ENCODE results near the gene AKIRIN1.
"Not testable (repeated sequence)": the region's sequence is repeated elsewhere in the genome, so short reads cannot be mapped to it uniquely, and the experiment has no call there.

The AKIRIN1 gene, protein sequence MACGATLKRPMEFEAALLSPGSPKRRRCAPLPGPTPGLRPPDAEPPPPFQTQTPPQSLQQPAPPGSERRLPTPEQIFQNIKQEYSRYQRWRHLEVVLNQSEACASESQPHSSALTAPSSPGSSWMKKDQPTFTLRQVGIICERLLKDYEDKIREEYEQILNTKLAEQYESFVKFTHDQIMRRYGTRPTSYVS

DNA sequence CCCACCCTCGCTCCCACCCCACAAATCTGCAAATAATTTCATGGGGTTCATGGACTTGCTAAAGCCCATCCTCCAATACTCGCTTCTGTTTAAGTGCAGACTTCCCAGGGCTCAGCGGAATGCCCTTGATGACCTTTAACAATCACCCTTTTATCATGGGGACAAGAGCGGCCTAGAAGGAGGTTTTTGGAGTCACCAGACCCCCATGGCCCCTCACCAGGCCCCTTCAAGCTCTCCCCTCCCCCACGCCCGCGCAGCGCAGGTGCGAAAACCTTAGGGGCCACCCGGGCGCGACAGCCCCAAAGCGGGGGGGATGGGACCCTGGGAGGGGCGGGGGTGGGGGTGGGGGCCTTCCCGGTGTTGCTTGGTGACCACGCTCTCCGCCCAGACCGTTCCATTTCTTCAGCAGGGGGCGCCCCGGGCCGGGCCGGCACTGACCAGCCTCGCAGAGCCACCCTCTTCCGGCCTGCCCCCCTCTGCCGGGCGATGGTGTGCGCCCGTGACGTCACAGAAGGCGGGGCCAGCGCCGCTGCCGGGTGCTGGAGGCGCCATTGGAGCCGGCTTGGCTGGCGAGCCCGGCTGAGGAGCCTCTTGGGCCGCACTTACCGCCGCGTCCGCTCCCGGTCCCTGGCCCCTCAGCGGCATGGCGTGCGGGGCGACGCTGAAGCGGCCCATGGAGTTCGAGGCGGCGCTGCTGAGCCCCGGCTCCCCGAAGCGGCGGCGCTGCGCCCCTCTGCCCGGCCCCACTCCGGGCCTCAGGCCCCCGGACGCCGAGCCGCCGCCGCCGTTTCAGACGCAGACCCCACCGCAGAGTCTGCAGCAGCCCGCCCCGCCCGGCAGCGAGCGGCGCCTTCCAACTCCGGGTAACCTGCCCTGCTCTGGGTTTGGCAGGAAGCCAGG is at the start of gene AKIRIN1:
Gene AKIRIN1 (plus strand): TSS at position 539 of the 900 bp plus-strand sequence. CDS start 105 bp downstream, at position 644.
- peak; percentile 87 for DNase-seq

DNA sequence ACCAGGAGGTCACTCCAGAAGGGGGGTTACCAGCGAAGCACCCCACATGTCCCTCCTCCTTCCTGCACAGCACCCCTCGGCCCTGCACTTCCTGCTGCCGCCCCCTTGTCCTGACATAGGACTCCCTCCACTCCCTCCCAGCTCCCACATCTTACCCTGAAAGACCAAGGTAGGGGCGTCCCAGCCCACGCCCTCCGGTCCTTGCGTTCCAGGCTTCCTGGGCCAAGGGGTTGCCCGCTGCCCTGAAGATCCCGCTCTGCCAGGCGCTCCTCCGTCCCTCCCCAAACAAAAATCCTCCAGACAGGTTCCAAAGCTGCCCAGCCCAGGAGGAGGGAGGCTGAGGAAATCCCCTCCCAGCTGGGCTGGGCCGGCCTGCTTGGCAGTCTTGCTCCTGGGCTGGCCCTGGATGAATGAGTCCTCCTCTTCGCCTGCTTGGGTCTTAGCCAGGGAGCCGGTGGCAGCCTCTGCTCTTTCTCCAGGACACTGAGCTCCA is 49.5 kb upstream of the AKIRIN1 start, which contains the start of gene RHBDL2:
Gene RHBDL2 (minus strand): TSS at position 304 of the 493 bp plus-strand sequence. CDS start 22,618 bp downstream, outside the sequence.
- no peak for DNase-seq

DNA sequence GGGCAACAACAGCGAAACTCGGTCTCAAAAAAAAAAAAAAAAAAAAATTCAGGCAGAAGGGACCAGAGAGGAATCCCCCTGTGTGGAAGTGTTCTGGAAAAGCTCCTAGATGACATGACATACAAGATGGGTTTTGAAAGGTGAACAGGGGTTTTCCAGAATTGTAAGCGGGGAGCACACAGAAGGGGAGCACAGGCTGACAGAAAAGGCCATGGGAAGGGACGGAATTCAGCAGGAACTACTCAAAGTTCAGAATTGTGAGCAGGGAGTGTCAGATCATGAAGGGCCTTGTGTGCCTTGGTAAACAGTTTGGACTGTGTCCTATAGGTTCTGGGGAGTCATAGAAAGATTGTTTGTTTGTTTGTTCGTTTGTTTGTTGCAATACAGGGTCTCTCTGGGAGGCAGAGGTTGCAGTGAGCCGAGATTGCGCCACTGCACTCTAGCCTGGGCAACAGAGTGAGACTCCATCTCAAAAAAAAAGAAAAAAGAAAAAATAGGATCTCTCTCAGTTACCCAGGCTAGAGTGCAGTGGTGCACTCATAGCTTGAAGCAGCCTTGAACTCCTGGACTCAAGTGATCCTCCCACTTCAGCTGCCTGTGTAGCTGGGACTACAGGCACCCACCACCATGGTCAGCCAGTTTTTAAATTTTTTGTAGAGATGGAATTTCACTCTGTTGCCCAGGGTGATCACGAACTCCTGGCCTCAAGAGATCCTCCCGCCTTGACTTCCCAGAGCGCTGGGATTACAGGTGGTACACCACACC is 48.2 kb upstream of the AKIRIN1 start:
- DNase-seq = no peak

DNA sequence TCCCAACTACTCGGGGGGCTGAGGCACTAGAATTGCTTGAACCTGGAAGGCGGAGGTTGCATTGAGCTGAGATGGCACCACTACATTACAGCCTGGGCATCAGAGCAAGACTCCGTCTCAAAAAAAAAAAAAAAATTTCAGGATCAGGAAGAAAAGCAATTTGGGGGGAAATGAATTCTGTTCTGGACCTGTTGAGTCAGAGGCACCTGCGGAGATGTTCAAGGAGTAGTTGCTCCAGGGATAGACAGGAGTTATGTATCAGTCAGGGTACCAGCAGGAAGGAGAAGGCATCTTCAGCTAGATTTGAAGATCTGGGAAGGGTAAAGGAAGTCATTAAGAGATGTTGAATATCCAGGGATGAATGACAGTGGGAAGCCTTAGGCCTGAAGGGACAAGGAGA is 46.5 kb upstream of the AKIRIN1 start:
- DNase-seq = no peak

DNA sequence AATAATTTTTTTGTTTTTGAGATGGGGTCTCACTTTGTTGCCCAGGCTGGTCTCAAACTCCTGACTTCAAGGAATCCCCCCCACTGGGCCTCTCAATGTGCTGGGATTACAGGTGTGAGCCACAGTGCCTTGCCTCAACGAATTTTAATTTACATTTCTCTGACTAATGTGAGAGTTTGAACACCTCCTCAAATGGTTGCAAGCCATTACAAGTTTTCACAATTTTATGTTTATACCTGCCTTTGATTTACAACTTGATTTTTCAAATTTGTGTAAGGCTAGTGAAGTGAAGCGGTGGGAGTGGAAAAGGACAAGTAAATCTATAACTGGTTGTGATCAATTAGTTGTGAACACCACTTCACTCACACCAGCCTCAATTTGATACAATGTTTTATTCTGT is 40.5 kb upstream of the AKIRIN1 start:
- no peak for DNase-seq

DNA sequence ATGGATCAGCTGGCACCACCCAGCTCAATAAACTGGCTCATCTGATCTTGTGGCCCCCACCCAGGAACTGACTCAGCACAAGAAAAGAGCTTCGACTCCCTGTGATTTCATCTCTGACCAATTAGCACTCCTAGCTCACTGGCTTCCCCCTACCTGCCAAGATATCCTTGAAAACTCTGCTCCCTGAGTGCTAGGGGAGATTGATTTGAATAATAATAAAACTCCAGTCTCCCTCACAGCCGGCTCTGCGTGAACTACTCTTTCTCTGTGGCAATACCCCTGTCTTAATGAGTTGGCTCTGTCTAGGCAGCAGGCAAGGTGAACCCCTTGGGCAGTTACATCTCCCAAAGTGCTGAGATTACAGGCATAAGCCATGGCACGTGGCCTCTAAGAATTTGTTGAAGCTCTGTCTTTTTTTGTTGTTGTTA is 37.6 kb upstream of the AKIRIN1 start:
- no peak for DNase-seq

DNA sequence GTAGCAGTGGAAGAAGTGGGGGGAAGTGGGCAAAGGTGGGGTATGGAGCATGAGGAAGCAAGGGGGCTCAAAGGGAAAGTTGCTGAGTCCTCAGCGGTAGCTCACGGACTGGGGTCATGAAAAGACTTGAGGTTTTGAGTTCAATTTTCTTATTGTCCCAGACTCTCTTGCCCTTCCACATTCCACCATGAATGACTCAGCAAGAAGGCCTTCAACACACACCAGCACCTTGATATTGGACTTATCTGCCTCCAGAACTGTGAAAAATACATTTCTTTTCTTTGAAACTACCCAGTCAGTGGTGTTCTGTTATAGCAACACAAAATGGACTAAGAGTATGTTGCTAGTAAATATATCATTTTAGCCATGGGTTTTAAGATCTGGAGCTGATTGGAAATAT is 32.1 kb upstream of the AKIRIN1 start:
- DNase-seq = no peak

DNA sequence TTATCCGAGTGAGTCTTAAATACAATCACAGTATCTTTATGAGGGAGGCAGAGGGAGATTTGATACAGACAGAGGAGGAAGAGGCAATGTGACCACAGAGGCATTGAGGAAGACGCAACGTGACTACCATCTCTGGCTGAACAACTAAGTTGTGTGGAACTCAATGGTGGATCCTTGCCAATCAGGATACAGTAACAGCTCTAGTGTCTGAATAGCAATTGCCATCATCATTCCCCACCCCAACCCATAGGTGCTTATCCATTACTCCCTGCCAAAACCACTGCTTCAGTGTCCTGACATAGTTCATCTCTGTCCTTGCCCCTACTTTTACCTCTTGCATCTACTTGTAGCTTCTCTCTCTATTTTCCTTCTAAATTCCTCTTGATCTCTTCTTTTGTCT is 29.0 kb upstream of the AKIRIN1 start:
- no peak for DNase-seq

DNA sequence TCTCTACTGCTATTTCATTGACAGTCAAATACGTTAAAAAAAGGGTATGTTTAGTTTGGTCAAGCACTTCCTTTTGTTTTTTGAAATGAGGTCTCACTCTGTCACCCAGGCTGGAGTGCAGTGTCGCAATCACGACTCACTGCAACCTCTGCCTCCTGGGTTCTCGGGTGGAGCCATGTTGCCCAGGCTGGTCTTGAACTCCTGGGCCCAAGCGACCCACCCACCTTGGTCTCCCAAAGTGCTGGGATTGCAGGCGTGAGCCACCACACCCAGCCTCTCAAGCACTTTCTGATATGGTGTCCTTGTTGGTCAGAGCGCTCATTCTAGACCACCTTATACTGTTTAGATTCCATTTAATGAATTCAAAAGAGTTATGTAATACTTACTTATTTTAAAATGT is 28.5 kb upstream of the AKIRIN1 start:
- no peak for DNase-seq

DNA sequence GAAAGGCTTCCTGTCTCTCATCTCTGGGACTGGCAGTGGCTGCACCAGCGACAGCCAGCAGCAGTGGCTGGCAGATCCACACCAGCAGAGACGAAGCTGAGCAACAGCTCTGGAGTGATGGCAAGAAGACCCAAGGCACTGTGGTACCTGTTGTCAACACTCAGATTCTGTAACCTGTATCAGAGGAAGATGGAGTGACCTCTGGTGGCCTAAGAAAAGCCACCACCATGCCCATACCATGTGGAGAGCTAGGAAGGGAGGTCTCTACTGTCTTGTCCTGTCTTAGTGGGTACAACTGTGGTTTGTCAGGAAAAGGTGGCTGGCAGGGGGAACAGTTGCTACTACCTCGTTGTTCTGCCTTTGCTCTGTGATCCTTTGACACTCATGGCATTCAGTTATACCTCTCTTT is 26.9 kb upstream of the AKIRIN1 start:
- no peak for DNase-seq

DNA sequence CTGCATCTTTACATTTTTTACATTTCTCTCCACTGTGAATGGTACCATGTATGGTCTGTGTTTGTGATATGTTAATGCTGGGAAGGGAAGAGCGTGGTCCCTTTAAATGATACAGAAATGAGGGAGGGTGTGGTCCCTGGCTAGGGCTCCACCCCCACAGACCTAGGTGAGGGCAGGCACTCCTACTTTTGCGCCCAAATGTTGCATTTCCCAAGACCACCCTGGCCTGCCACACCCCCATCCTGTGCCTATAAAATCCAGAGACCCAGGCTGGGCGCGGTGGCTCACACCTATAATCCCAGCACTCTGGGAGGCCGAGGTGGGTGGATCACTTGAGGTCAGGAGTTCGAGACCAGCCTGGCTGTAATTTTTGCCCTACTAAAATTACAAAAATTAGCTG is 17.9 kb upstream of the AKIRIN1 start:
- not testable (repeated sequence) for DNase-seq

DNA sequence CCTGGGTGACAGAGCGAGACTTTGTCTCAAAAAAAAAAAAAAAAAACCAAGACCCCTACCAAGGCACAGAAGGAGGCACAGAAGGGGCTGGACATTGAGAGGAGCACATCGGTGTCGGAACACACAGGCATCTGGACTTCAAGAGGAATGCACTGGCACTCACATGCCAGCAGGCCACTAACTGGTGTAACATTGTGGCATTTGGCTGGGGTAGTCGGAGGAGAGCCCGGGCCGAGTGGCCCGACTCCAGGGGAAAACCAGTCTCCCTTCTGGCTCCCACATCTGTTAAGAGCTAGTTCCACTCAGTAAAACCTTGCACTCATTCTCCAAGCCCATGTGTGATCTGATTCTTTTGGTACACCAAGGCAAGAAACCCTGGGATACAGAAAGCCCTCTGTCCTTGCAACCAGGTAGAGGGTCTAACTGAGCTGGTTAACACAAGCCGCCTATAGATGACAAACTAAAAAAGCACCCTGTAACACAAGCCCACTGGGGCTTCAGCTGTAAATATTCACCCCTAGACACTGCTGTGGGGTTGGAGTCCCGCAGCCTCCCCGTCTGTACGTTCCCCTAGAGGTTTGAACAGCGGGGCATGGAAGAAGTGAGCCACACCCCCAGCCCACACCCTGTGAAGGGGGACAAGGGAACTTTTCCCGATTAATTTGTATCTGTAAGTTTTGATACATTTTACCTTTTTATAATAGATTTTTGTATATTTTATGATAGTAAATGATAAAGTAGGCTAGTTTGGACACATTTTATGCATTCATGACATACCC is 17.2 kb upstream of the AKIRIN1 start:
- DNase-seq = no peak

DNA sequence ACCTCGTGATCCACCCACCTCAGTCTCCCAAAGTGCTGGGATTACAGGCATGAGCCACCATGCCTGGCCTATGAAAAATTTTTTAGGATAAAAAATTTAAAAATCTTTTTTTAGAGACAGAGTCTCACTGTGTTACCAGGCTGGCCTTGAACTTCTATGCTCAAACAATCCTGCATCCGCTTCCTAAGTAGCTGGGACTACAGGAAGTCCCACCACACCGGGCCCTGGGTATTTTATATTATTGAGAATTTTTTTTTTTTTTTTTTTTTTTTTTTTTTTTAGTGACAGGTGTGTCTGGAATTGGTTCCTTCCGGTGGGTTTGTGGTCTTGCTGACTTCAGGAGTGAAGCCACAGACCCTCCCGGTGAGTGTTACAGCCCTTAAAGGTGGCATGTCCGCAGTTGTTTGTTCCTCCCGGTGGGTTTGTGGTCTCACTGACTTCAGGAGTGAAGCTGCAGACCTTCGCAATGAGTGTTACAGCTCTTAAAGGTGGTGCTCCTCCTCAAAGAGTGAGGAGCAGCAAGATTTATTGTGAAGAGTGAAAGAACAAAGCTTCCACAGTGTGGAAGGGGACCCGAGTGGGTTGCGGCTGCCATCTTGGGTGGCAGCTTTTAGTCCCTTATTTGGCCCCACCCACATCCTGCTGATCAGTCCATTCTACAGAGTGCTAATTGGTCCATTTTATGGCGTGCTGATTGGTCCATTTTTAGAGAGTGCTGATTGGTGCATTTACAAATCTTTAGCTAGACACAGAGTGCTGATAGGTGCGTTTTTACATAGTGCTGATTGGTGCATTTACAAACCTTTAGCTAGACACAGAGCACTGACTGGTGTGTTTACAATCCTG is 13.5 kb upstream of the AKIRIN1 start:
- not testable (repeated sequence) for DNase-seq

DNA sequence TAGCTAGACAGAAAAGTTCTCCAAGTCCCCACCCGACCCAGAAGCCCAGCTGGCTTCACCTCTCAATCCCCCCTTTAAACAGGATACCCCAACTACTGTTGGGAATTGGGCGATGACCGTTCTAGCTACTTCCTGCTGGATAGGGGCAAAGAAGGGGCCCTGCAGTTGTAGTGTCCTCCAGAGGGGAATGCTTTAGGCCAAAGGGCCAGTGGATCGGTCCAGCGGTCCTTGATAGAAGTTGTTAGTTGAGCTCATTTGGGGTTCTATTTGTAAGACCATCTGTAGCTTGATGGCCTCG is 12.9 kb upstream of the AKIRIN1 start:
- DNase-seq = not testable (repeated sequence)

DNA sequence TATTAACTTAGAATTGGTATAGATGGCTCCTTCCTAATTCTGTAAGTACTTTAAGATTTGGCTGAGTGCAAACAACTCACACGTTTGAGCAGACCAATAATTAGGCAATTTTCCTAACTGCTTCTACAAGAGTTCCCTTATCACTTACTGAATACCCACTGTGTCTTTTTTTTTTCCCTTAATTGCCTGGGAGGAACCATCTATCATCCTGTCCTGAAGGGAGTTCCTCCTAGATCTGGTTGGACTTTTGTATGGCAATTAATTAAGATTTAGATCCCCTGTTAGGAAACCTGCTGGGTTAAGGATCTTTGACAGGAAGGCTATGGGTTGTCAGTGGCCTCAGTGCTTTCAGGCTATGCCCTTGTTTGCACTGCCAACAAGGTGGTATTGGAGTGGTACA is 11.7 kb upstream of the AKIRIN1 start:
- not testable (repeated sequence) for DNase-seq

DNA sequence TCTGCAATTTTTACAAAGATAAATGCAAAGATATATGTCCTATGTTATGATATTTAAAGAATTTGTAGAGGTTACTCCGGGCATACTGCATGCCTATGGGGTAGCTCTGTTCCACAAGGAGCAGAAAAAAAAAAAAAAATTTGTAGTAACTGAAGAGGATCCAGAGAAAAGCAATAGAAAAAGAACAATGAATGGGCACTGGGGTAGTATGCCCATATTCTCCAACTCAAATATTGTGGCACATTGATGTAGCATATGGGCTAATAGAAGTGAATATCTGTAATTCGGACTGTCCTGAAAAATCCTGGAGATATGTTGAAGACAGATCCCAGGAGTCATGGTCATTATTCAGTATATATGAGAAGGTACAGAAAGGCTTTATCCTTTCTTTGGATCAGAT is 1.1 kb upstream of the AKIRIN1 start:
- DNase-seq = no peak

DNA sequence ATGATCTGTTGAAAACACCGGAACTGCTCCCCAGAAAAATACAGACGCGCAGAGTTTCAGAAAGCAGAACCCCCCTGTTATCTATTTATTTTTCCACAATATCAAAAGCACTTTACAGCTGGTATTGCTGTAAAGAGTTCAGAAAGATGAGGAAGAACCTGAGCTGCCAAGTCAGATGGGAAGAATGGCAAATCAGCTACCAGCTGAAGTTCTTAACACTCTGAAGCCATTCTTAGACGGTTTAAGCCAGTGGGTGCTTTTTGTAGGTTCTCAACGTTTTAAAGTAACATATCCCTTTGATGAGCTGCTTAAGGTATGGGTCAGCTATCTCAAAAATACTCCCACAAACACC is 714 bp upstream of the AKIRIN1 start:
- DNase-seq = no peak

DNA sequence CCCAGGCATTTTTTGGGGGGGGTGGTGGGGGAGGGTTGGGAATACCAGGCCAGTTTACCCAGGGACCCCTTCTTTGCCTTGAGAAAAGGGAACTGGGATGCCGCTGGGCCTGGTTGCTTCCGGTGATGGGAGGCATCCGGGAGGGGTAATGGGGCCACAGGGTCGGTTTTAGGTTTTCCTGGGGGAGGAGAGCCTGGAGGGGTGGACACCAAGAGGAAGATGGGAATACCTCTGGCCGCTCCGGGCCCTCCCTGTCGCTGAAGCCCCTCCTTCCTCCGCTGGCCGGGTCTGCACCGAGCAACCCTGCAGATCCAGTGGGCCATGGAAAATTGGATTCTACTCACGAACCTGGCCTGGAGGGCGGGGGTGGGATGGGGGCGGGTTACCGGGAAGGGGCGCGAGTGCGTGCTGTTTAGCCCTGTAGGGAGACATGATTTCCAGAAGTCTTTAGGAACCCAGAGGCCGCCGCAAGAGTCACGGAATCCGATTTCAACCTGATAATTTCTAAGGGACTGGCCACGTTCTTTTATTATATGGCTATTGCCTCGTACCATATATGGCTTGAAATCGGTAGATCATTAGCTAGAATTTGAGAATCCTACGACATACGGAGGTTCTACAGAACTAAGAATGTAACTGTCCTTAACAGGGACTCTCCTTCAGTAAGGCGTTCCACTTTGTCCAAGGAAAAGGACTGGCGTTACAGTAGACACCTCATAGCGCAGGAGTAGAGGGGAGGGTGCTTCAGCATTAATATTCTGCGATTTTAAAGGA is 749 bp downstream of the AKIRIN1 start:
- peak; percentile 6 for DNase-seq

DNA sequence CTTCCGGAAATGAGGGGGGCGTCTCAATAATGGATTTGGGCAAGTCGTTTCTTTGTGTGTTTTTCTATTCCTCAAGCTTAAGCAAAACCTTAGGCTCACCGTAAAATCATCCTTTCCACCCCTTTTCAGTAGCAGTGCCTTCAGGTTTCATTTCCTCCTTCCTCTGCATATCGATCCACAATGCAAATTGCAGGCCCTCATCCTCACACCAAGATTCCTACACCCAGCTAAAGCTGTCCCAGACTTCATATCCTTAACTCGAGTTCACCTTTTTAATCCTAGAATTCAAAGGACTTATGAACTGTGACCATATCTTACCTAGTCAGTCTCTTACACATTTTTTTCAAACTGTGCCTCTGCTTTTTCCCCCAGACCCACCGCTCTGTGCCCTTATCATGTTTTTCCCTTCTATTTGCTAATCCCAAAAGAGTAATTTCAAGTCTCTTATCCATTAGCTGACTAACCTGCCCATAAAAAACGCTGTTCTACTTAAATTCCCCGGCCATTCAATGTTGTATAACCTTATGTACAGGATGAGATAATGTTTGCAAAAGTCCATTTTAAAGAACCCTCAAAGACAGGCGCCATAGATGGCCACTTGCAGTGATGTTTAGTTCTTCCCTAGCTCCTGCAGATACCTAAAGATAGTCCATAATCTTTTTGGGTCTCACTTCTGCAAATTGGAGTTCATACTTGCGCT is 1.5 kb downstream of the AKIRIN1 start:
- peak; percentile 8 for DNase-seq

DNA sequence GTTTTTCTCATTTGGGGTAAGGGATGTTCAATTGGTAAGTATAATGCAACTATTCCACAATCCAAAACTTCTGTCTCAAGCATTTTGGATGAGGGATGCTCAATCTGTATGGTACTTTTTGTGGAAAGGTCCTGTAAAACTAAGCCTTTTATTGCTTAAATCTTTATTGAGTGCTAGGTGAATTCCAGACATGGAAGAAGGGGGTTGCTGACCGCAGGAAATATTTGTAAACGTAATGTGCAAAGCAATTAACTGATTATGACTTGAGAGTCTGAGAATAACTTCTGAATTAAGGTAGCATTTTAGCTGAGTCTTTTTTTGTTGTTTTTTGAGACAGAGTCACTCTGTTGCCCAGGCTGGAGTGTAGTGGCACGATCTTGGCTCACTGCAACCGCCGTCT is 3.1 kb downstream of the AKIRIN1 start:
- no peak for DNase-seq

Data from DMS79 (cell line).